Measurements from ENCODE around the gene CCL20. TPM values are rescaled to one million over a fixed set of nuclear protein-coding genes. Genes with fewer than 3 reads are reported as not detected.

Gene CCL20
- total and polyA plus RNA-seq, 2 of the 8 experiments (the other 6 are each of a cell fraction or from before 2014, with no cell fraction given), result not detected

DNA sequence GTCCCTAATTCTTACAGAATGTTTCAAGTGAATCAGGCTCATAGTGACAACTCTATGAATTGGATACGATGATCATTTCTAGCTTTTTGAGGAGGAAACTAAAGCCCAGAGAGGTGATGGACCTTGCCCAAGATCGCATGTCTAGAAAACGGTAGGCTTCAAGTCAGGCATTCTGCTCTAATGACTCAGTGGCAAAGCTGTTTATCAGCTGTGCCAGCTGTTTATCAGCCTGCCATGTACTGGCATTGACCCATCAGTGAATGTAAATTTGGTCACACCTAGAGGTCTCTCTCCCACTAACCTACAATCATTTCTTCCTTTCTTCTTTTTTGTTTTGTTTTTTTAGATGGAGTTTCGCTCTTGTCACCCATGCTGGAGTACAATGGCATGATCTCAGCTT lies 51.6 kb downstream of the CCL20 start:
- H3K27ac ChIP-seq (ENCODE audit: low read depth, low read length), result no peak overlapping the region
- no peaks in the 10 kb centered on the region for H3K79me2 ChIP-seq (ENCODE audit: control insufficient read depth in 1 of 2, insufficient read depth in 2 of 2, low read length in 2 of 2)
- no peak overlapping the region for H2BK120ac ChIP-seq (replicated peaks; ENCODE audit: low read depth, low read length)
- H3K9me3 ChIP-seq (ENCODE audit: insufficient read depth in 2 of 2, low read depth in 1 of 2, low read length in 1 of 2), result no peaks in the 10 kb centered on the region
- no peak overlapping the region for H4K91ac ChIP-seq (replicated peaks; ENCODE audit: insufficient read length, low read length)
- no peak overlapping the region for H4K8ac ChIP-seq (ENCODE audit: extremely low read depth, insufficient read depth, low read length)
- H3K4me3 ChIP-seq (ENCODE audit: extremely low read depth in 1 of 4, insufficient read depth in 2 of 4, low read depth in 3 of 4, low read length in 4 of 4), result no peak overlapping the region
- H2BK12ac ChIP-seq (ENCODE audit: low read depth, low read length), result no peak overlapping the region
- H3K18ac ChIP-seq (ENCODE audit: extremely low read depth, low read length), result no peak overlapping the region
- H2BK20ac ChIP-seq (ENCODE audit: low read length), result no peak overlapping the region
- no peak overlapping the region for H3K4me2 ChIP-seq (ENCODE audit: insufficient read depth in 1 of 2, low read depth in 2 of 2, low read length in 2 of 2)
- no peak for FAIRE-seq
- peaks cover 3 to 11% (median 5%) of the 10 kb centered on the region in 4 experiments; a peak in 6 of 7 replicates for H3K4me1 ChIP-seq (replicated peaks in 1 of 4; ENCODE audit: control insufficient read depth in 3 of 4, insufficient read depth in 4 of 4, low read length in 3 of 4)
- H4K5ac ChIP-seq (ENCODE audit: insufficient read length, low read depth, low read length), result no peak overlapping the region
- no peaks in the 10 kb centered on the region for H3K36me3 ChIP-seq (ENCODE audit: control insufficient read depth in 2 of 4, insufficient read depth in 4 of 4, low read length in 3 of 4)
- no peak overlapping the region for H3K56ac ChIP-seq (replicated peaks; ENCODE audit: insufficient read length, low read depth, low read length)
- H3K23me2 ChIP-seq (ENCODE audit: low read depth, low read length), result no peaks in the 10 kb centered on the region
- no peak overlapping the region; the same call in 1 of the 2 replicates for H2AK5ac ChIP-seq (ENCODE audit: low read depth, low read length)
- H3K9ac ChIP-seq (replicated peaks in 1 of 4; ENCODE audit: extremely low read depth in 1 of 4, low read depth in 3 of 4, low read length in 3 of 4), result no peak overlapping the region
- H3K79me1 ChIP-seq (ENCODE audit: low read depth, low read length), result no peaks in the 10 kb centered on the region
- ChIA-PET CTCF (ENCODE audit: partially characterized antibody) (interaction anchor here (1.0 to 6.0 kb wide), 2 partner anchors 92 to 111 kb away, joined by 3 to 38 read pairs; no protein-coding TSS in a partner anchor), POLR2A (ENCODE audit: partially characterized antibody) (no interaction called here)
- no peak for DNase-seq (ENCODE audit: low read depth in 1 of 2, low spot score in 2 of 2)
- H3K23ac ChIP-seq (ENCODE audit: insufficient read length), result no peak overlapping the region
- no peak for TF ChIP-seq GABPA (IDR thresholded peaks at IDR 0.05; ENCODE audit: borderline replicate concordance, insufficient read depth, low read length)
- TF ChIP-seq, protein P1, sequence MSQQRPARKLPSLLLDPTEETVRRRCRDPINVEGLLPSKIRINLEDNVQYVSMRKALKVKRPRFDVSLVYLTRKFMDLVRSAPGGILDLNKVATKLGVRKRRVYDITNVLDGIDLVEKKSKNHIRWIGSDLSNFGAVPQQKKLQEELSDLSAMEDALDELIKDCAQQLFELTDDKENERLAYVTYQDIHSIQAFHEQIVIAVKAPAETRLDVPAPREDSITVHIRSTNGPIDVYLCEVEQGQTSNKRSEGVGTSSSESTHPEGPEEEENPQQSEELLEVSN (IDR thresholded peaks at IDR 0.05), result no peak
- no peak for TF ChIP-seq RFX5 (IDR thresholded peaks at IDR 0.05; ENCODE audit: borderline replicate concordance, low read depth, low read length)
- no peak for TF ChIP-seq JUN (IDR thresholded peaks at IDR 0.05; ENCODE audit: low read depth, low read length)
- no peak for TF ChIP-seq SP4 (IDR thresholded peaks at IDR 0.05; ENCODE audit: low read length)
- TF ChIP-seq RAD21 (IDR thresholded peaks at IDR 0.05 in 1 of 2, conservative IDR thresholded peaks at IDR 0.05 in 1 of 2; ENCODE audit: low read depth in 2 of 2, low read length in 2 of 2), result no peak
- TF ChIP-seq RNF2 (IDR thresholded peaks at IDR 0.05; ENCODE audit: borderline replicate concordance, low read depth, low read length, missing control alignments, poor library complexity, severe bottlenecking), result no peak
- no peak for TF ChIP-seq CEBPB (IDR thresholded peaks at IDR 0.05; ENCODE audit: low read depth, low read length)
- no peak overlapping the region for H2BK15ac ChIP-seq (ENCODE audit: low read length)
- no peak overlapping the region for H2BK5ac ChIP-seq (ENCODE audit: low read depth, low read length)
- H4K20me1 ChIP-seq (replicated peaks in 1 of 2; ENCODE audit: control insufficient read depth in 1 of 2, insufficient read depth in 2 of 2, low read length in 2 of 2), result no peaks in the 10 kb centered on the region
- no peak overlapping the region for H3K4ac ChIP-seq (replicated peaks; ENCODE audit: insufficient read length, low read depth, low read length)
- no peaks in the 10 kb centered on the region for H3K27me3 ChIP-seq (replicated peaks in 1 of 4; ENCODE audit: control insufficient read depth in 3 of 4, extremely low read depth in 1 of 4, insufficient read depth in 3 of 4, low read length in 3 of 4)
- WGBS, 2 experiments (ENCODE audit: extremely low coverage in 1 of 2, insufficient coverage in 1 of 2, insufficient read length in 1 of 2, insufficient replicate concordance in 2 of 2, low coverage in 1 of 2, low lambda C conversion rate in 2 of 2, missing lambda C conversion rate in 1 of 2), result 95% methylated on average over 4 of the region's 4 CpGs; no CpG with 5 or more reads in 1 of the 2 experiments
- H3K14ac ChIP-seq (ENCODE audit: insufficient read length), result no peak overlapping the region
- H2AFZ ChIP-seq (ENCODE audit: low read length), result no peak overlapping the region

All from H1 (cell line).